SK-N-SH (cell line): Measurements from ENCODE around the gene ATL2. TPM values are rescaled to one million over a fixed set of nuclear protein-coding genes. Genes with fewer than 3 reads are reported as not detected.

Source experiments
- CTCF ChIA-PET: fragments of 300-600, 350-600 bp; formaldehyde crosslinking; extraction: SDS; loops from one replicate; lab custom pipeline; 2021; lab: Yijun Ruan, JAX
- POLR2A ChIA-PET: fragments of 350-600 bp; sonication (Branson Sonifier 250); formaldehyde crosslinking; extraction: SDS; loops from one replicate; lab custom pipeline; 2020; ENCODE audit warnings: antibody characterized with exemption, inconsistent platforms; lab: Yijun Ruan, JAX
- DNase-seq: peaks from one replicate; pipeline ENCODE4 v3.0.0; 2012
- H2AFZ ChIP-seq: fragments of 200-600 bp; sonication (generic); 2 replicates; pipeline ENCODE4 v1.8.1; 2016; ENCODE audit warnings: antibody characterized with exemption, mild to moderate bottlenecking, low read depth
- H3F3A ChIP-seq: fragments of 200-600 bp; sonication (generic); replicated peaks from 2 replicates; pipeline ENCODE3; 2016; ENCODE audit warnings: antibody characterized with exemption, mild to moderate bottlenecking; ENCODE audit not compliant: insufficient read depth
- H3K27ac ChIP-seq, 2 experiments: fragments of 200-500 bp in 1 of 2; fragments of 200-600 bp in 1 of 2; sonication (Bioruptor generic) in 1 of 2; sonication (generic), shearing (Covaris generic) in 1 of 2; 2 replicates each; pipeline versions ENCODE4 v1.5.1 to v1.6.1; 2014 to 2016; ENCODE audit warnings: low read depth in 2 of 2, inconsistent platforms in 1 of 2, low read length in 1 of 2, mild to moderate bottlenecking in 1 of 2, mixed read lengths in 1 of 2
- H3K27me3 ChIP-seq: fragments of 200-600 bp; sonication (generic), shearing (Covaris generic); 2 replicates; pipeline ENCODE4 v1.6.1; 2016; ENCODE audit warnings: mixed run types; ENCODE audit not compliant: insufficient read depth
- H3K36me3 ChIP-seq, 2 experiments: fragments of 200-500 bp in 1 of 2; fragments of 200-600 bp in 1 of 2; sonication (Bioruptor generic) in 1 of 2; sonication (generic) in 1 of 2; replicated peaks in 1 of 2; 2 replicates each; pipeline versions ENCODE3 to v1.5.1; 2014 to 2016; ENCODE audit warnings: low read length in 1 of 2, mild to moderate bottlenecking in 1 of 2; ENCODE audit not compliant: insufficient read depth in 2 of 2, control insufficient read depth in 1 of 2
- H3K4me1 ChIP-seq, 2 experiments: fragments of 200-500 bp in 1 of 2; fragments of 200-600 bp in 1 of 2; sonication (Bioruptor generic) in 1 of 2; sonication (generic), shearing (Covaris generic) in 1 of 2; 2 replicates each; pipeline versions ENCODE4 v1.5.1 to v1.6.1; 2014 to 2016; ENCODE audit warnings: low read depth in 1 of 2, low read length in 1 of 2, mixed run types in 1 of 2; ENCODE audit not compliant: insufficient read depth in 2 of 2, control insufficient read depth in 1 of 2
- H3K4me2 ChIP-seq: fragments of 200-600 bp; sonication (generic), shearing (Covaris generic); 2 replicates; pipeline ENCODE4 v1.6.1; 2017; ENCODE audit warnings: mixed run types
- H3K4me3 ChIP-seq, 2 experiments: fragments of 200-500 bp in 1 of 2; fragments of 200-600 bp in 1 of 2; sonication (Bioruptor generic) in 1 of 2; sonication (generic), shearing (Covaris generic) in 1 of 2; 2 replicates each; pipeline versions ENCODE4 v1.5.1 to v1.8.1; 2014 to 2016; ENCODE audit warnings: low read depth in 2 of 2, inconsistent platforms in 1 of 2, low read length in 1 of 2, mild to moderate bottlenecking in 1 of 2, mixed read lengths in 1 of 2, moderate library complexity in 1 of 2
- H3K79me2 ChIP-seq: fragments of 200-600 bp; sonication (generic); 2 replicates; pipeline ENCODE4 v1.8.1; 2017; ENCODE audit warnings: mild to moderate bottlenecking; ENCODE audit not compliant: insufficient read depth
- H3K9ac ChIP-seq: fragments of 200-600 bp; sonication (generic); 2 replicates; pipeline ENCODE4 v1.6.1; 2017; ENCODE audit warnings: mixed run types
- H3K9me2 ChIP-seq: fragments of 200-600 bp; sonication (generic); 2 replicates; pipeline ENCODE4 v1.6.1; 2017; ENCODE audit warnings: mixed run types
- H3K9me3 ChIP-seq: fragments of 200-600 bp; sonication (generic); 2 replicates; pipeline ENCODE4 v1.6.1; 2017; ENCODE audit warnings: mixed run types, mild to moderate bottlenecking, moderate library complexity
- H4K20me1 ChIP-seq: fragments of 200-600 bp; sonication (generic); 2 replicates; pipeline ENCODE4 v1.6.1; 2017; ENCODE audit warnings: mild to moderate bottlenecking, mixed run types; ENCODE audit not compliant: insufficient read depth
- CHD2 ChIP-seq: fragments of 150-350 bp; IDR thresholded peaks from 2 replicates; pipeline ENCODE4 v1.6.1; 2018; ENCODE audit warnings: low read length; ENCODE audit not compliant: partially characterized antibody
- CTCF ChIP-seq: fragments of 200-600 bp; sonication (generic); IDR thresholded peaks from 2 replicates; pipeline ENCODE4 v1.6.1; 2017; ENCODE audit warnings: antibody characterized with exemption, mild to moderate bottlenecking, moderate library complexity
- EP300 ChIP-seq, 2 experiments: IDR thresholded peaks; 2 replicates each; pipeline versions ENCODE4 v1.4.0 to v1.6.1; 2012; ENCODE audit warnings: borderline replicate concordance in 1 of 2, low read depth in 1 of 2, low read length in 1 of 2
- FOXJ3 ChIP-seq: sonication (generic); formaldehyde crosslinking; IDR thresholded peaks from 2 replicates; pipeline ENCODE4 v1.5.1; 2020; ENCODE audit warnings: mild to moderate bottlenecking, missing genetic modification reagents
- FOXM1 ChIP-seq: IDR thresholded peaks from 2 replicates; pipeline ENCODE4 v1.4.0; 2012; ENCODE audit warnings: low read depth, mild to moderate bottlenecking
- GABPA ChIP-seq: IDR thresholded peaks from 2 replicates; pipeline ENCODE4 v1.4.0; 2012; ENCODE audit warnings: low read depth, mild to moderate bottlenecking
- GATA2 ChIP-seq: sonication (generic); formaldehyde crosslinking; IDR thresholded peaks from 2 replicates; pipeline ENCODE4 v1.5.0; 2020; ENCODE audit warnings: mild to moderate bottlenecking, missing genetic modification reagents
- IRF3 ChIP-seq: fragments of 150-350 bp; IDR thresholded peaks from 2 replicates; pipeline ENCODE4 v1.6.1; 2016; ENCODE audit warnings: mild to moderate bottlenecking, low read depth, low read length
- JUND ChIP-seq: IDR thresholded peaks from 2 replicates; pipeline ENCODE4 v1.4.0; 2012
- MXI1 ChIP-seq: IDR thresholded peaks from 2 replicates; pipeline ENCODE4 v1.6.1; 2012; ENCODE audit warnings: mild to moderate bottlenecking, low read depth, low read length, improper control_type of control experiment
- PBX3 ChIP-seq: IDR thresholded peaks from 2 replicates; pipeline ENCODE4; 2012
- RFX5 ChIP-seq: IDR thresholded peaks from 2 replicates; pipeline ENCODE4 v1.6.1; 2012; ENCODE audit warnings: mild to moderate bottlenecking, improper control_type of control experiment, low read length
- RXRA ChIP-seq: IDR thresholded peaks from 2 replicates; pipeline ENCODE4 v1.4.0; 2012; ENCODE audit warnings: low read depth, mild to moderate bottlenecking, borderline replicate concordance
- SIN3A ChIP-seq: IDR thresholded peaks from 2 replicates; pipeline ENCODE4 v1.6.1; 2012; ENCODE audit warnings: low read depth, mild to moderate bottlenecking, low read length, moderate library complexity, borderline replicate concordance
- TEAD4 ChIP-seq: IDR thresholded peaks from 2 replicates; pipeline ENCODE4 v1.4.0; 2012; ENCODE audit warnings: mild to moderate bottlenecking, borderline replicate concordance; ENCODE audit not compliant: insufficient read depth
- USF1 ChIP-seq: IDR thresholded peaks from 2 replicates; pipeline ENCODE4 v1.4.0; 2012; ENCODE audit warnings: low read depth, borderline replicate concordance
- USF2 ChIP-seq: fragments of 150-350 bp; IDR thresholded peaks from 2 replicates; pipeline ENCODE4 v1.6.1; 2017; ENCODE audit warnings: antibody characterized with exemption, low read length, low read depth, borderline replicate concordance
- ZBTB33 ChIP-seq: IDR thresholded peaks from 2 replicates; pipeline ENCODE4 v1.4.0; 2012; ENCODE audit warnings: low read depth, borderline replicate concordance
- WGBS: methylation state at CpG from one replicate; pipeline ENCODE4 v1.1.6; 2017; ENCODE audit warnings: low lambda C conversion rate; 5-methylcytosine and 5-hydroxymethylcytosine counted together
- polyA plus RNA-seq, 3 experiments: library from polyadenylated mRNA; depleted of rRNA; stranded (reverse); fragments of >200 nt; gene quantifications; 2 replicates each; pipeline ENCODE4 v1.2.3, GENCODE V29; 2012

ATL2 gene
- polyA plus RNA-seq, 1 of the 3 experiments (the other 2 are of a cell fraction), result 55.8 TPM

GRCh38 chr2:38336621-38337020, 40.5 kb downstream of the ATL2 start (continued):
- no peak for TF ChIP-seq USF2

GRCh38 chr2:38330754-38331153, 46.3 kb downstream of the ATL2 start:
- no peaks in the 10 kb centered on the region for H4K20me1 ChIP-seq
- no peaks in the 10 kb centered on the region for H3F3A ChIP-seq
- H3K4me2 ChIP-seq, result no peak overlapping the region
- ChIA-PET CTCF (interaction anchor here (1.4 kb wide), 1 partner anchor 46 kb away, joined by 4 read pairs; the partner anchor contains the start of gene ATL2), POLR2A (no interaction called here)
- peaks cover 29% of the 10 kb centered on the region for H3K79me2 ChIP-seq
- no peak overlapping the region for H2AFZ ChIP-seq
- H3K27me3 ChIP-seq, result no peaks in the 10 kb centered on the region
- H3K36me3 ChIP-seq, result peaks cover 2 to 62% of the 10 kb centered on the region in 2 experiments
- no peaks in the 10 kb centered on the region; a peak in 3 of 4 replicates for H3K4me1 ChIP-seq
- H3K9ac ChIP-seq, result no peak overlapping the region
- no peak overlapping the region for H3K27ac ChIP-seq
- TF ChIP-seq CHD2 (no peak), ZBTB33 (no peak)
- no peak for DNase-seq
- H3K9me3 ChIP-seq, result peaks cover 14% of the 10 kb centered on the region
- no peak overlapping the region for H3K4me3 ChIP-seq
- 95% methylated on average over 7 of the region's 7 CpGs for WGBS
- H3K9me2 ChIP-seq, result no peaks in the 10 kb centered on the region

GRCh38 chr2:38327580-38327979, 49.5 kb downstream of the ATL2 start:
- CTCF ChIA-PET, result interaction anchor here (1.1 to 5.9 kb wide), 5 partner anchors 12 to 276 kb away, joined by 3 to 41 read pairs (median 7); partner anchors contain the start of gene HNRNPLL
- Histone ChIP-seq H3K4me2 (no peak overlapping the region), H3K36me3 (peaks cover 0 to 45% of the 10 kb centered on the region in 2 experiments), H3K27ac (no peak overlapping the region), H2AFZ (no peak overlapping the region), H3K27me3 (no peaks in the 10 kb centered on the region), H3K9me3 (peaks cover 14% of the 10 kb centered on the region), H3K4me1 (no peaks in the 10 kb centered on the region; a peak in 3 of 4 replicates), H4K20me1 (no peaks in the 10 kb centered on the region), H3F3A (no peaks in the 10 kb centered on the region), H3K9me2 (no peaks in the 10 kb centered on the region), H3K9ac (no peak overlapping the region), H3K4me3 (no peak overlapping the region), H3K79me2 (peaks cover 47% of the 10 kb centered on the region)
- POLR2A ChIA-PET, result no interaction called here
- DNase-seq, result no peak
- 97% methylated on average over 9 of the region's 9 CpGs for WGBS
- TF ChIP-seq FOXM1 (no peak), MXI1 (no peak), SIN3A (no peak), TEAD4 (no peak), GABPA (no peak), IRF3 (no peak), USF1 (no peak), GATA2 (CRISPR knock-in tag) (no peak), RFX5 (no peak), PBX3 (no peak), JUND (no peak), RXRA (no peak), FOXJ3 (CRISPR knock-in tag) (no peak), EP300 (IDR thresholded peaks at IDR 0.05; ENCODE audit: borderline replicate concordance in 1 of 2, low read depth in 1 of 2, low read length in 1 of 2) (no peak), CTCF (no peak)
